Endothelial cell of umbilical vein (primary cell): ENCODE measurements around the gene PANX1.

ENCODE experiments used
- CTCF ChIP-seq, 2 donors: IDR thresholded peaks; 1 replicate in 1 of 2; 2 replicates in 1 of 2; pipeline ENCODE4 v1.5.1; 2011; ENCODE audit warnings: low read length in 2 of 2, mild to moderate bottlenecking in 2 of 2, moderate library complexity in 2 of 2, control low read depth in 1 of 2, inconsistent platforms in 1 of 2, low read depth in 1 of 2; ENCODE audit not compliant: insufficient read depth in 1 of 2; ENCODE audit errors: extremely low read depth in 1 of 2
- EZH2 ChIP-seq: IDR thresholded peaks from 2 replicates; pipeline ENCODE4 v1.6.1; 2012; ENCODE audit warnings: borderline replicate concordance, low read depth, mild to moderate bottlenecking, moderate library complexity, low read length, inconsistent platforms; ENCODE audit not compliant: severe bottlenecking
- GATA2 ChIP-seq: IDR thresholded peaks from 2 replicates; pipeline ENCODE4 v1.7.0; 2011; ENCODE audit warnings: low read depth, mild to moderate bottlenecking, moderate library complexity, mixed read lengths, low read length; ENCODE audit not compliant: insufficient read length, insufficient read depth
- MAX ChIP-seq: IDR thresholded peaks from 2 replicates; pipeline ENCODE4 v1.6.1; 2011; ENCODE audit not compliant: insufficient read depth, insufficient read length
- MYC ChIP-seq: IDR thresholded peaks from one replicate; pipeline ENCODE4 v1.6.1; 2011; ENCODE audit warnings: mild to moderate bottlenecking, low read depth, low read length
- POLR2A ChIP-seq: IDR thresholded peaks from 2 replicates; pipeline ENCODE4 v1.6.1; 2012; ENCODE audit warnings: low read depth, mild to moderate bottlenecking, control low read depth, low read length
- POLR2AphosphoS5 ChIP-seq: IDR thresholded peaks from 2 replicates; pipeline ENCODE4 v1.6.1; 2012; ENCODE audit warnings: low read depth, mild to moderate bottlenecking, control low read depth, low read length, moderate library complexity; ENCODE audit not compliant: insufficient read depth

- TF ChIP-seq MAX (no peak), POLR2A (no peak), EZH2 (no peak), CTCF (IDR thresholded peaks at IDR 0.05; ENCODE audit: extremely low read depth in 1 of 2, insufficient read depth in 1 of 2, low read depth in 1 of 2, low read length in 2 of 2) (no peak), POLR2AphosphoS5 (no peak), GATA2 (no peak), MYC (no peak)
Observed at GRCh38 chr11:94117871-94118270, 10.8 kb upstream of the PANX1 start.
